Measurements from ENCODE around the gene PPM1H.
"Not testable (repeated sequence)": the region's sequence is repeated elsewhere in the genome, so short reads cannot be mapped to it uniquely, and the experiment has no call there.

Gene PPM1H

GRCh38 chr12:62770381-62770780 is 164.6 kb downstream of the PPM1H start:
- DNase-seq (ENCODE audit: low read depth in 2 of 2, low spot score in 1 of 2) = no peak

GRCh38 chr12:62769076-62769619 is 165.8 kb downstream of the PPM1H start:
- DNase-seq (ENCODE audit: low read depth in 2 of 2, low spot score in 1 of 2) = no peak

- DNase-seq (ENCODE audit: low read depth in 2 of 2, low spot score in 1 of 2) = no peak
Measured at GRCh38 chr12:62767946-62768345, 167.0 kb downstream of the PPM1H start.

- DNase-seq (ENCODE audit: low read depth in 2 of 2, low spot score in 1 of 2) = no peak
Measured at GRCh38 chr12:62767496-62767895, 167.5 kb downstream of the PPM1H start.

GRCh38 chr12:62766496-62766895 is 168.5 kb downstream of the PPM1H start:
- no peak for DNase-seq (ENCODE audit: low read depth in 2 of 2, low spot score in 1 of 2)

- DNase-seq (ENCODE audit: low read depth in 2 of 2, low spot score in 1 of 2) = no peak
Measured at GRCh38 chr12:62763861-62764645, 170.9 kb downstream of the PPM1H start.

- no peak for DNase-seq (ENCODE audit: low read depth in 2 of 2, low spot score in 1 of 2)
Measured at GRCh38 chr12:62763312-62763711, 171.6 kb downstream of the PPM1H start.

- DNase-seq (ENCODE audit: low read depth in 2 of 2, low spot score in 1 of 2) = no peak
Measured at GRCh38 chr12:62762645-62763044, 172.3 kb downstream of the PPM1H start.

- DNase-seq (ENCODE audit: low read depth in 2 of 2, low spot score in 1 of 2) = no peak
Measured at GRCh38 chr12:62761658-62762057, 173.3 kb downstream of the PPM1H start.

GRCh38 chr12:62760779-62761178 is 174.2 kb downstream of the PPM1H start:
- DNase-seq (ENCODE audit: low read depth in 2 of 2, low spot score in 1 of 2) = no peak

- DNase-seq (ENCODE audit: low read depth in 2 of 2, low spot score in 1 of 2) = not testable (repeated sequence)
Measured at GRCh38 chr12:62760341-62760740, 174.6 kb downstream of the PPM1H start.

GRCh38 chr12:62758216-62758615 is 176.7 kb downstream of the PPM1H start:
- no peak for DNase-seq (ENCODE audit: low read depth in 2 of 2, low spot score in 1 of 2)

- no peak for DNase-seq (ENCODE audit: low read depth in 2 of 2, low spot score in 1 of 2)
Measured at GRCh38 chr12:62757048-62757447, 177.9 kb downstream of the PPM1H start.

- no peak for DNase-seq (ENCODE audit: low read depth in 2 of 2, low spot score in 1 of 2)
Measured at GRCh38 chr12:62754706-62755105, 180.2 kb downstream of the PPM1H start.

GRCh38 chr12:62751810-62752155 is 183.2 kb downstream of the PPM1H start:
- no peak for DNase-seq (ENCODE audit: low read depth in 2 of 2, low spot score in 1 of 2)

GRCh38 chr12:62750941-62751809 is 183.8 kb downstream of the PPM1H start:
- DNase-seq (ENCODE audit: low read depth in 2 of 2, low spot score in 1 of 2) = no peak

GRCh38 chr12:62749586-62749985 is 185.4 kb downstream of the PPM1H start:
- DNase-seq (ENCODE audit: low read depth in 2 of 2, low spot score in 1 of 2) = no peak

GRCh38 chr12:62748941-62749468 is 185.9 kb downstream of the PPM1H start:
- DNase-seq (ENCODE audit: low read depth in 2 of 2, low spot score in 1 of 2) = no peak

- no peak for DNase-seq (ENCODE audit: low read depth in 2 of 2, low spot score in 1 of 2)
Measured at GRCh38 chr12:62744551-62744950, 190.4 kb downstream of the PPM1H start.

GRCh38 chr12:62739266-62740015 is 195.5 kb downstream of the PPM1H start:
- no peak for DNase-seq (ENCODE audit: low read depth in 2 of 2, low spot score in 1 of 2)

- no peak for DNase-seq (ENCODE audit: low read depth in 2 of 2, low spot score in 1 of 2)
Measured at GRCh38 chr12:62738616-62739015, 196.3 kb downstream of the PPM1H start.
